ENCODE measurements around the gene NBPF8.
"Not testable (repeated sequence)": the region's sequence is repeated elsewhere in the genome, so short reads cannot be mapped to it uniquely, and the experiment has no call there.

- not testable (repeated sequence) for TF ChIP-seq PBX3 (IDR thresholded peaks at IDR 0.05); CTCF (IDR thresholded peaks at IDR 0.05); MAZ (IDR thresholded peaks at IDR 0.05; ENCODE audit: borderline replicate concordance, low read depth, low read length); HES2 (IDR thresholded peaks at IDR 0.05); JUNB (IDR thresholded peaks at IDR 0.05)
Observed at GRCh38 chr1:120449124-120449523, 34.3 kb downstream of the NBPF8 start.

Data from A549 (cell line).